ENCODE results near the gene SFMBT2.

Gene SFMBT2

DNA sequence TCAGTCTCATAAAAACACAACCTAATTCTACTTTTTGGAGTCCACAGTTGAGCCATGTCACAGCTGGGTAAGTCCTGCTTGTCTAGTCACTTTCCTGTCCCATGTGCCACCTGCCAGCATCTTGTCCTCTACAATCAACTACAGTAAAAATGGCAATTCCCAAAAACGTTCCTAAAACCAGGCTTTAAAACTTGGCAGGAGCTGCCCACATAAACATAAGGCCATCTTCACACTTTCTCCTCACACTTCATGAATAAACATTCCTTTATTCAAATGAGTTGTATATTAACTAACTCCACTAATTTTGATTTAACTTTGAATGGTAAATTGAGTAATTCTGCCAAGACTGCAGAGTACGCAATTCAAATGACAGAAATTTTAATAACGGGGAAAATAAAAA, 49.5 kb downstream of the SFMBT2 start:
- H4K20me1 ChIP-seq (ENCODE audit: control insufficient read depth, insufficient read depth, low read depth, low read length): no peaks in the 10 kb centered on the region
- no peak for TF ChIP-seq EZH2phosphoT487 (IDR thresholded peaks at IDR 0.05; ENCODE audit: borderline replicate concordance, low read length)
- TF ChIP-seq, protein P1, sequence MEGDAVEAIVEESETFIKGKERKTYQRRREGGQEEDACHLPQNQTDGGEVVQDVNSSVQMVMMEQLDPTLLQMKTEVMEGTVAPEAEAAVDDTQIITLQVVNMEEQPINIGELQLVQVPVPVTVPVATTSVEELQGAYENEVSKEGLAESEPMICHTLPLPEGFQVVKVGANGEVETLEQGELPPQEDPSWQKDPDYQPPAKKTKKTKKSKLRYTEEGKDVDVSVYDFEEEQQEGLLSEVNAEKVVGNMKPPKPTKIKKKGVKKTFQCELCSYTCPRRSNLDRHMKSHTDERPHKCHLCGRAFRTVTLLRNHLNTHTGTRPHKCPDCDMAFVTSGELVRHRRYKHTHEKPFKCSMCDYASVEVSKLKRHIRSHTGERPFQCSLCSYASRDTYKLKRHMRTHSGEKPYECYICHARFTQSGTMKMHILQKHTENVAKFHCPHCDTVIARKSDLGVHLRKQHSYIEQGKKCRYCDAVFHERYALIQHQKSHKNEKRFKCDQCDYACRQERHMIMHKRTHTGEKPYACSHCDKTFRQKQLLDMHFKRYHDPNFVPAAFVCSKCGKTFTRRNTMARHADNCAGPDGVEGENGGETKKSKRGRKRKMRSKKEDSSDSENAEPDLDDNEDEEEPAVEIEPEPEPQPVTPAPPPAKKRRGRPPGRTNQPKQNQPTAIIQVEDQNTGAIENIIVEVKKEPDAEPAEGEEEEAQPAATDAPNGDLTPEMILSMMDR (IDR thresholded peaks at IDR 0.05; ENCODE audit: low read depth, low read length, poor library complexity, severe bottlenecking): no peak
- no peaks in the 10 kb centered on the region for H3K9me2 ChIP-seq (replicated peaks; ENCODE audit: control insufficient read depth, low read length)
- no peaks in the 10 kb centered on the region for H3F3A ChIP-seq (ENCODE audit: control insufficient read depth, insufficient read depth)
- no peak overlapping the region for H3K4me2 ChIP-seq (ENCODE audit: low read length)
- peaks cover 17% of the 10 kb centered on the region for H3K79me2 ChIP-seq (ENCODE audit: control insufficient read depth, low read length)
- H3K36me3 ChIP-seq (ENCODE audit: control insufficient read depth, low read length): peaks cover 65% of the 10 kb centered on the region
- no peak overlapping the region for H3K27ac ChIP-seq (ENCODE audit: low read depth, low read length)
- H3K4me1 ChIP-seq (ENCODE audit: control insufficient read depth, low read length): no peaks in the 10 kb centered on the region
- no peaks in the 10 kb centered on the region for H3K27me3 ChIP-seq (ENCODE audit: control insufficient read depth, low read length)
- peaks cover 18% of the 10 kb centered on the region for H3K9me3 ChIP-seq (ENCODE audit: control insufficient read depth, insufficient read depth, low read length)
- no peak overlapping the region for H3K4me3 ChIP-seq (ENCODE audit: low read length)

GRCh38 chr10:7359954-7360353, 50.9 kb downstream of the SFMBT2 start:
- no peaks in the 10 kb centered on the region for H4K20me1 ChIP-seq (ENCODE audit: control insufficient read depth, insufficient read depth, low read depth, low read length)
- no peaks in the 10 kb centered on the region for H3K27me3 ChIP-seq (ENCODE audit: control insufficient read depth, low read length)
- H3K36me3 ChIP-seq (ENCODE audit: control insufficient read depth, low read length): peaks cover 53% of the 10 kb centered on the region
- TF ChIP-seq, protein P1 (IDR thresholded peaks at IDR 0.05; ENCODE audit: low read depth, low read length, poor library complexity, severe bottlenecking): no peak
- no peak for TF ChIP-seq EZH2phosphoT487 (IDR thresholded peaks at IDR 0.05; ENCODE audit: borderline replicate concordance, low read length)
- H3K9me3 ChIP-seq (ENCODE audit: control insufficient read depth, insufficient read depth, low read length): peaks cover 18% of the 10 kb centered on the region
- peaks cover 17% of the 10 kb centered on the region for H3K79me2 ChIP-seq (ENCODE audit: control insufficient read depth, low read length)
- H3K27ac ChIP-seq (ENCODE audit: low read depth, low read length): no peak overlapping the region
- H3K4me2 ChIP-seq (ENCODE audit: low read length): no peak overlapping the region
- H3K4me3 ChIP-seq (ENCODE audit: low read length): no peak overlapping the region
- H3K9me2 ChIP-seq (replicated peaks; ENCODE audit: control insufficient read depth, low read length): no peaks in the 10 kb centered on the region
- H3F3A ChIP-seq (ENCODE audit: control insufficient read depth, insufficient read depth): no peaks in the 10 kb centered on the region
- H3K4me1 ChIP-seq (ENCODE audit: control insufficient read depth, low read length): no peaks in the 10 kb centered on the region

DNA sequence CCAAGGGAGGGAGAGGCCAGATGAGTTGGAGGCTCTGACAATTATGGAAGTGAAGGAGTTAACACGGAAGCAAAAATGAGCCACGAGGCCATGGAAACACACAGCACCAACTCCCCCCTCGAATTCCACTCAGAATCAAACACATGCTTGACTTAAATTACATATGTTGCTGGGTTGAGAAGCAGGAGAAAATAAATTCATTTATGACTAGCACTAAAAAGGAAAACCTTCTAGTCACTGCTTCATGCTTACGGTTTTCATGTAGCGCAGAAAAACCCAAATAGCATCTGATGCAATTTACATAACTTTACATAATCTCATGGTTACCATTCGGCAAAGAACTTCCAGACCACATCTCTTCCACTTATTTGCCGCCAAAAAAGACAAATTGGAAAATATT, 51.5 kb downstream of the SFMBT2 start:
- Histone ChIP-seq H3F3A (ENCODE audit: control insufficient read depth, insufficient read depth) (no peaks in the 10 kb centered on the region), H3K9me2 (replicated peaks; ENCODE audit: control insufficient read depth, low read length) (no peaks in the 10 kb centered on the region), H3K9me3 (ENCODE audit: control insufficient read depth, insufficient read depth, low read length) (peaks cover 18% of the 10 kb centered on the region), H4K20me1 (ENCODE audit: control insufficient read depth, insufficient read depth, low read depth, low read length) (no peaks in the 10 kb centered on the region), H3K27me3 (ENCODE audit: control insufficient read depth, low read length) (no peaks in the 10 kb centered on the region), H3K27ac (ENCODE audit: low read depth, low read length) (no peak overlapping the region), H3K36me3 (ENCODE audit: control insufficient read depth, low read length) (peaks cover 47% of the 10 kb centered on the region), H3K4me2 (ENCODE audit: low read length) (no peak overlapping the region), H3K4me3 (ENCODE audit: low read length) (no peak overlapping the region), H3K79me2 (ENCODE audit: control insufficient read depth, low read length) (peaks cover 17% of the 10 kb centered on the region), H3K4me1 (ENCODE audit: control insufficient read depth, low read length) (no peaks in the 10 kb centered on the region)
- TF ChIP-seq, protein P1 (IDR thresholded peaks at IDR 0.05; ENCODE audit: low read depth, low read length, poor library complexity, severe bottlenecking): no peak
- no peak for TF ChIP-seq EZH2phosphoT487 (IDR thresholded peaks at IDR 0.05; ENCODE audit: borderline replicate concordance, low read length)
